NCI-H1105 (cell line): ENCODE results near the gene SNX30.
A peak's percentile ranks its signal among the peaks of the same experiment; 100 is the strongest.
"Not testable (repeated sequence)": the region's sequence is repeated elsewhere in the genome, so short reads cannot be mapped to it uniquely, and the experiment has no call there.

Experiments
- DNase-seq: peaks from one replicate; lab custom pipeline; 2025; lab: John Stamatoyannopoulos, UW

The SNX30 gene

GRCh38 chr9:112750016-112750763 lies at the start of gene SNX30:
Gene SNX30, plus strand, starts transcription at chr9:112750760. Its CDS starts 242 bp downstream, at chr9:112751002.
- peak; percentile 81 for DNase-seq

GRCh38 chr9:112703304-112703703 lies 47.3 kb upstream of the SNX30 start:
- no peak for DNase-seq

GRCh38 chr9:112705768-112706427 lies 44.7 kb upstream of the SNX30 start:
- no peak for DNase-seq

GRCh38 chr9:112711050-112711689 lies 39.4 kb upstream of the SNX30 start:
- no peak for DNase-seq

GRCh38 chr9:112712678-112713077 lies 37.9 kb upstream of the SNX30 start:
- no peak for DNase-seq

GRCh38 chr9:112717661-112718331 lies 32.8 kb upstream of the SNX30 start, which contains the start of gene INIP:
Gene INIP, minus strand, starts transcription at chr9:112718117. Its CDS starts 1,632 bp downstream, at chr9:112716485.
- DNase-seq: peak; percentile 97

- no peak for DNase-seq
Measured at GRCh38 chr9:112719241-112719691, 31.3 kb upstream of the SNX30 start.

- no peak for DNase-seq
Measured at GRCh38 chr9:112719696-112720095, 30.9 kb upstream of the SNX30 start.

- no peak for DNase-seq
Measured at GRCh38 chr9:112720113-112720780, 30.3 kb upstream of the SNX30 start.

- not testable (repeated sequence) for DNase-seq
Measured at GRCh38 chr9:112722749-112723148, 27.8 kb upstream of the SNX30 start.

GRCh38 chr9:112725961-112726360 lies 24.6 kb upstream of the SNX30 start:
- DNase-seq: no peak

GRCh38 chr9:112726428-112726827 lies 24.1 kb upstream of the SNX30 start:
- DNase-seq: no peak

- no peak for DNase-seq
Measured at GRCh38 chr9:112728401-112728800, 22.2 kb upstream of the SNX30 start.

- no peak for DNase-seq
Measured at GRCh38 chr9:112731971-112732370, 18.6 kb upstream of the SNX30 start.

- DNase-seq: no peak
Measured at GRCh38 chr9:112734892-112735291, 15.7 kb upstream of the SNX30 start.

- DNase-seq: no peak
Measured at GRCh38 chr9:112743216-112743836, 7.2 kb upstream of the SNX30 start.

- DNase-seq: no peak
Measured at GRCh38 chr9:112744177-112744576, 6.4 kb upstream of the SNX30 start.

GRCh38 chr9:112747094-112747493 lies 3.5 kb upstream of the SNX30 start:
- no peak for DNase-seq

- DNase-seq: no peak
Measured at GRCh38 chr9:112750764-112751055, 150 bp downstream of the SNX30 start.

GRCh38 chr9:112751056-112751795 lies 666 bp downstream of the SNX30 start:
- DNase-seq: peak; percentile 46
